ENCODE measurements around the gene KCNH1.

Gene KCNH1

GRCh38 chr1:210686841-210687240, 447.1 kb downstream of the KCNH1 start:
- no peaks in the 10 kb centered on the region for H3K4me1 ChIP-seq (ENCODE audit: insufficient read depth, low read length)
- no peak overlapping the region for H3K27ac ChIP-seq (ENCODE audit: low read length)
- H3K36me3 ChIP-seq (ENCODE audit: insufficient read depth, low read depth, low read length), result no peaks in the 10 kb centered on the region
- no peaks in the 10 kb centered on the region for H3K9me3 ChIP-seq (ENCODE audit: insufficient read depth, low read depth, low read length)
- H3K9ac ChIP-seq (ENCODE audit: low read depth, low read length), result no peak overlapping the region
- H3K4me3 ChIP-seq (ENCODE audit: low read length), result no peak overlapping the region
- H3K27me3 ChIP-seq (ENCODE audit: insufficient read depth, low read length), result no peaks in the 10 kb centered on the region

- H3K9me3 ChIP-seq (ENCODE audit: insufficient read depth, low read depth, low read length), result no peaks in the 10 kb centered on the region
- no peak overlapping the region for H3K27ac ChIP-seq (ENCODE audit: low read length)
- H3K4me3 ChIP-seq (ENCODE audit: low read length), result no peak overlapping the region
- no peak overlapping the region for H3K9ac ChIP-seq (ENCODE audit: low read depth, low read length)
- no peaks in the 10 kb centered on the region for H3K27me3 ChIP-seq (ENCODE audit: insufficient read depth, low read length)
- no peaks in the 10 kb centered on the region for H3K4me1 ChIP-seq (ENCODE audit: insufficient read depth, low read length)
- no peaks in the 10 kb centered on the region for H3K36me3 ChIP-seq (ENCODE audit: insufficient read depth, low read depth, low read length)
Observed at GRCh38 chr1:210685295-210685650, 448.7 kb downstream of the KCNH1 start.

- Histone ChIP-seq H3K27ac (ENCODE audit: low read length) (no peak overlapping the region), H3K36me3 (ENCODE audit: insufficient read depth, low read depth, low read length) (no peaks in the 10 kb centered on the region), H3K4me1 (ENCODE audit: insufficient read depth, low read length) (no peaks in the 10 kb centered on the region), H3K9ac (ENCODE audit: low read depth, low read length) (no peak overlapping the region), H3K4me3 (ENCODE audit: low read length) (no peak overlapping the region), H3K9me3 (ENCODE audit: insufficient read depth, low read depth, low read length) (no peaks in the 10 kb centered on the region), H3K27me3 (ENCODE audit: insufficient read depth, low read length) (no peaks in the 10 kb centered on the region)
Observed at GRCh38 chr1:210684466-210685294, 449.3 kb downstream of the KCNH1 start.

- no peak overlapping the region for H3K27ac ChIP-seq (ENCODE audit: low read length)
- H3K36me3 ChIP-seq (ENCODE audit: insufficient read depth, low read depth, low read length), result no peaks in the 10 kb centered on the region
- no peak overlapping the region for H3K4me3 ChIP-seq (ENCODE audit: low read length)
- H3K4me1 ChIP-seq (ENCODE audit: insufficient read depth, low read length), result no peaks in the 10 kb centered on the region
- H3K9ac ChIP-seq (ENCODE audit: low read depth, low read length), result no peak overlapping the region
- H3K27me3 ChIP-seq (ENCODE audit: insufficient read depth, low read length), result no peaks in the 10 kb centered on the region
- no peaks in the 10 kb centered on the region for H3K9me3 ChIP-seq (ENCODE audit: insufficient read depth, low read depth, low read length)
Observed at GRCh38 chr1:210683403-210684047, 450.4 kb downstream of the KCNH1 start.

GRCh38 chr1:210681158-210681557, 452.8 kb downstream of the KCNH1 start:
- Histone ChIP-seq H3K36me3 (ENCODE audit: insufficient read depth, low read depth, low read length) (no peaks in the 10 kb centered on the region), H3K9me3 (ENCODE audit: insufficient read depth, low read depth, low read length) (no peaks in the 10 kb centered on the region), H3K4me3 (ENCODE audit: low read length) (no peak overlapping the region), H3K27ac (ENCODE audit: low read length) (no peak overlapping the region), H3K4me1 (ENCODE audit: insufficient read depth, low read length) (no peaks in the 10 kb centered on the region), H3K9ac (ENCODE audit: low read depth, low read length) (no peak overlapping the region), H3K27me3 (ENCODE audit: insufficient read depth, low read length) (no peaks in the 10 kb centered on the region)

- Histone ChIP-seq H3K27ac (ENCODE audit: low read length) (no peak overlapping the region), H3K36me3 (ENCODE audit: insufficient read depth, low read depth, low read length) (no peaks in the 10 kb centered on the region), H3K4me1 (ENCODE audit: insufficient read depth, low read length) (no peaks in the 10 kb centered on the region), H3K9ac (ENCODE audit: low read depth, low read length) (no peak overlapping the region), H3K9me3 (ENCODE audit: insufficient read depth, low read depth, low read length) (no peaks in the 10 kb centered on the region), H3K27me3 (ENCODE audit: insufficient read depth, low read length) (no peaks in the 10 kb centered on the region), H3K4me3 (ENCODE audit: low read length) (no peak overlapping the region)
Observed at GRCh38 chr1:210678306-210678705, 455.6 kb downstream of the KCNH1 start.

- no peak overlapping the region for H3K27ac ChIP-seq (ENCODE audit: low read length)
- H3K9ac ChIP-seq (ENCODE audit: low read depth, low read length), result no peak overlapping the region
- H3K4me3 ChIP-seq (ENCODE audit: low read length), result no peak overlapping the region
- no peaks in the 10 kb centered on the region for H3K4me1 ChIP-seq (ENCODE audit: insufficient read depth, low read length)
- H3K27me3 ChIP-seq (ENCODE audit: insufficient read depth, low read length), result no peaks in the 10 kb centered on the region
- H3K36me3 ChIP-seq (ENCODE audit: insufficient read depth, low read depth, low read length), result no peaks in the 10 kb centered on the region
- no peaks in the 10 kb centered on the region for H3K9me3 ChIP-seq (ENCODE audit: insufficient read depth, low read depth, low read length)
Observed at GRCh38 chr1:210677533-210677932, 456.4 kb downstream of the KCNH1 start.

- no peaks in the 10 kb centered on the region for H3K9me3 ChIP-seq (ENCODE audit: insufficient read depth, low read depth, low read length)
- no peak overlapping the region for H3K27ac ChIP-seq (ENCODE audit: low read length)
- H3K4me3 ChIP-seq (ENCODE audit: low read length), result no peak overlapping the region
- no peak overlapping the region for H3K9ac ChIP-seq (ENCODE audit: low read depth, low read length)
- H3K4me1 ChIP-seq (ENCODE audit: insufficient read depth, low read length), result no peaks in the 10 kb centered on the region
- H3K36me3 ChIP-seq (ENCODE audit: insufficient read depth, low read depth, low read length), result no peaks in the 10 kb centered on the region
- no peaks in the 10 kb centered on the region for H3K27me3 ChIP-seq (ENCODE audit: insufficient read depth, low read length)
Observed at GRCh38 chr1:210676539-210676938, 457.4 kb downstream of the KCNH1 start.

- H3K27me3 ChIP-seq (ENCODE audit: insufficient read depth, low read length), result no peaks in the 10 kb centered on the region
- H3K9me3 ChIP-seq (ENCODE audit: insufficient read depth, low read depth, low read length), result no peaks in the 10 kb centered on the region
- no peaks in the 10 kb centered on the region for H3K36me3 ChIP-seq (ENCODE audit: insufficient read depth, low read depth, low read length)
- H3K9ac ChIP-seq (ENCODE audit: low read depth, low read length), result no peak overlapping the region
- H3K4me1 ChIP-seq (ENCODE audit: insufficient read depth, low read length), result no peaks in the 10 kb centered on the region
- H3K4me3 ChIP-seq (ENCODE audit: low read length), result no peak overlapping the region
- H3K27ac ChIP-seq (ENCODE audit: low read length), result no peak overlapping the region
Observed at GRCh38 chr1:210674151-210674550, 459.8 kb downstream of the KCNH1 start.

GRCh38 chr1:210669951-210670350, 464.0 kb downstream of the KCNH1 start:
- H3K4me3 ChIP-seq (ENCODE audit: low read length), result no peak overlapping the region
- H3K9ac ChIP-seq (ENCODE audit: low read depth, low read length), result no peak overlapping the region
- no peak overlapping the region for H3K27ac ChIP-seq (ENCODE audit: low read length)
- no peaks in the 10 kb centered on the region for H3K9me3 ChIP-seq (ENCODE audit: insufficient read depth, low read depth, low read length)
- no peaks in the 10 kb centered on the region for H3K36me3 ChIP-seq (ENCODE audit: insufficient read depth, low read depth, low read length)
- no peaks in the 10 kb centered on the region for H3K27me3 ChIP-seq (ENCODE audit: insufficient read depth, low read length)
- H3K4me1 ChIP-seq (ENCODE audit: insufficient read depth, low read length), result no peaks in the 10 kb centered on the region

- Histone ChIP-seq H3K9me3 (ENCODE audit: insufficient read depth, low read depth, low read length) (no peaks in the 10 kb centered on the region), H3K4me1 (ENCODE audit: insufficient read depth, low read length) (no peaks in the 10 kb centered on the region), H3K27ac (ENCODE audit: low read length) (no peak overlapping the region), H3K27me3 (ENCODE audit: insufficient read depth, low read length) (no peaks in the 10 kb centered on the region), H3K36me3 (ENCODE audit: insufficient read depth, low read depth, low read length) (no peaks in the 10 kb centered on the region), H3K4me3 (ENCODE audit: low read length) (no peak overlapping the region), H3K9ac (ENCODE audit: low read depth, low read length) (no peak overlapping the region)
Observed at GRCh38 chr1:210663730-210664573, 470.0 kb downstream of the KCNH1 start.
